Stimulated activated naive CD4-positive, alpha-beta T cell (primary cell): ENCODE data around the gene ADGB.

Experiments
- DNase-seq, 6 experiments: peaks; one replicate each; lab custom pipeline; 2025; lab: John Stamatoyannopoulos, UW

The ADGB gene

DNA sequence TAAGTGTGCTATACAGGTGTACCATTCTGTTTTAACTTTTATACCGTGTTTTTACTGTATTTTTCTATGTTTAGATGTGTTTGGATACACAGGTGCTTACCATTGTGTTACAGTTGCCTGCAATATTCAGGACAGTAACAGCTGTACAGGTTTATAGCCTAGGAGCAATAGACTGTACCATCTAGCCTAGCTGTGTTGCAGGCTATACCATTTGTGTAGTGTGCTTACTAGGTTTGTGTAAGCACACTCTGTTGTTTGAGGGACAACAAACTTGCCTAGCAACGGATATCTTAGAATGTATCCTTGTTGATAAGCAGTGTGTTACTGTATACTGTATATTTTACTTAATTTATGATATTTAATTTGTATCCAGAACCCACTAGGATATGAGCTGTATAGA is 35.2 kb downstream of the ADGB start:
- no peak for DNase-seq

DNA sequence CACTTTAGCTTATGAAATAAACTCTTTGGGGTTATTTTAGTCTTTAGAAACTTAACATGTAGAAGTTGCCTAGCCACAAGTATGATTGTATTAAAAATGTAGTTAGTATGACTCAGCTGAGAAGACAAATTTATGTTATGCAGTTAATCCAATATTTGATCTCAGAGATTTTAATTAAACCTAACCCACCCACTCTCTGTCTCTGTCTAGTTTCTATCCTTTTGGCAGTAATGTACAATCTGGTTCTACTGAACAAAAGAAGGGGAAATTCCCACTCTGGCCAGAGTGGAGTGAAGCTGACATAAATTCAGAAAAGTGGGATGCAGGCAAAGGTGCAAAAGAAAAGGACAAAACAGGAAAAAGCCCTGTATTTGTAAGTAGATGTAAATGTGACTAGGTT is 36.4 kb downstream of the ADGB start:
- no peak for DNase-seq

DNA sequence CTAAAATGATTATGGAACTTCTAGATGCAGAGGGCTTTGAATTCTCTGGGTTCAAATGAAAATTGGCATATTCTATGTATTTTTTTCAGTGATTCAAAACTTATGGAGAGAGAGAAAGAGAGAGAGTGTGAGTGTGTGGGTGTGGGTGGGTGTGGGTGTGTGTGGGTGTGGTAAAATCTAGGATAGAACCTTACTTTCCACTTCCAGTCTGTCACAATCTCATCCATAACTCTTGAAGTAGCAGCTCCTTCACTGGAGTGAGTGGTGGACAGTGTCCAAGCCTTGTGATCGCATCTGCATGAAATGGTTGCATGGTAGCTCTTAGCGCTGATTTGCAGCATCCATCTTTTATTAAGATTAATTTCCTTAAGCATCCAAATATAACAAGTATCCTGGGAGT is 37.7 kb downstream of the ADGB start:
- DNase-seq: no peak

DNA sequence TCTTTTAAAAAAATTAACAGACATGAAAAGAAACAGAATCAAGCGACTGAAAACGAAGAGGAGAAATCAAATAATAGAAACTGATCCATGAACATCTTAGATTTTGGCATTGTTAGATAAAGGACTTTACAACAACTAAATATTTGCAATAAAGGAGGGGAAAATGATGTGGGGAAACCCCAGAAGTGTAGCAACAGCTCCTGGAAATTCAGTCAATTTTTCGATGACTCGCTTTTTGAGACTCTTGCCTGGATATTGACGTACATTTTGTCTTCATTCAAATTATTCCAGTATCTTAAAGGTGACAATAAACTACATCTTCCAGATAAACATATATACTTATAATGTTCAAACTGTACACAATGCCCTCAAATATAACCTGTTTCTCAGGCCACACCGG is 44.1 kb downstream of the ADGB start:
- DNase-seq: no peak

DNA sequence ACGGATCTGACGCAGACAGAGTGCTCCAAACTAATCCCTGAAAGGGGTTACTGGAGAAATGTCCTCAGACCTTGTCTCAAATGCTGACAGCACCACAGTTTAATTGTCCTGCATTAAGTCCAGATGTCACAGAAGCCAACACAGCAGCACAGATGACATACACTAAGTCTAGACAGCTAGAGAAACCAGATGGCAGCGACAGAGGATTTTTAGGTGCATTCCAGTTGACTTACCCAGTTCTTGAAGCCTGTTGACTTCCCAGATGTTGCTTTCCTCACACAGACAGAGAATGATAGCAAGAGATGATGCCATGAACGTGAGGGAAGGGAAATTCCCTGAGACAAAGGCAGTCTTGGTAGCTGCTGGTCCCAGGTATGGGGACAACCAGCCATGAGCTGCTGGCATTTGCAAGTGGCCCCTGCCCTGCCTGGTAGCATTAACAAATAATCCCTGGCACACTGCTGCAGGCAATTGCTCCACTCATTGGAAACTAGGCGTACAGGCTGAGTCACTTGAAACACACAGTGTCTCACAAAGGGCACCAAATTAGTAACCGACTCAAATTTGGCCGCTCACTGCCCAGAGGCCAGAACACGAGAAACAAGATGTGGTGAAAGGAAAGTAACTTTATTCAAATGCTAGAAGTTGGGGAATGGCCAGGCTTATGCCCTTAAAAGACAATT is 52.2 kb downstream of the ADGB start:
- no peak for DNase-seq

DNA sequence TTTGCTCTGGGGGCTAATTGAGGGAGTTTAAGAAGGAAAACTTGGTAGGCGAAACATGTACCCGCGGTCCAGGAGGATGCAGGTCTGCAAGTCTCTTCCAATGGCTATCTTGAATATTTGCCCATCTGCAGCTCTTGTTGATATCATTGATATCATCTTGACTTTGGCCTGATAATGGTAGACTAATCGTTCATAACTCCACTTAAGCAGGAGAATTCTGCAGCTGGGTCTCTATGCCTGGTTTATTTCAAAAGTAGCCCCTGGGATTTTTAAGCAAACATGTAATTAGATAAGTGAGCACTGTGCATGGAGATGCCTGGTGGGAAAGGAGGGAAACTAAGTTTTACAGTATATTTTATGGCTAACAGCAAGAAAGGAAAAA is 52.7 kb downstream of the ADGB start:
- DNase-seq: no peak

DNA sequence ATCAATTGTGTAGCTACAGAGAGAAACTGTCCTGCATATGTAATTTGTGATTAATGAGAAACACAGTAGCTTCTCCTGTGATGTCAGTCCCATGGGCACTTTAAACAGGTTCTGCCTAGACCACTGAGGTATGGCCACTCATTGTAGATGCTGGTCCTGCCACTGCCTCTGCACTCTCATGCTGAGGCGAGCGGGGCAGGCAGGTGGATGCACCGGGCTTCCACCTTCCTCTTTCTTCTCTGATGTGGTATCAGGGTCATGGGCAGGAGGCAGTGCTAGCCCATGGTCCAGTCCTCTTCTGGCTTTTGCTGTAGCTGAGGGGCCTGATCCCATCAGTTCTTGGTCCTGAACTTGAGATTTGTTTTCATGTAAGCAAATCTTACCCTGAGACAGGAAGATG is 58.7 kb downstream of the ADGB start:
- no peak for DNase-seq

DNA sequence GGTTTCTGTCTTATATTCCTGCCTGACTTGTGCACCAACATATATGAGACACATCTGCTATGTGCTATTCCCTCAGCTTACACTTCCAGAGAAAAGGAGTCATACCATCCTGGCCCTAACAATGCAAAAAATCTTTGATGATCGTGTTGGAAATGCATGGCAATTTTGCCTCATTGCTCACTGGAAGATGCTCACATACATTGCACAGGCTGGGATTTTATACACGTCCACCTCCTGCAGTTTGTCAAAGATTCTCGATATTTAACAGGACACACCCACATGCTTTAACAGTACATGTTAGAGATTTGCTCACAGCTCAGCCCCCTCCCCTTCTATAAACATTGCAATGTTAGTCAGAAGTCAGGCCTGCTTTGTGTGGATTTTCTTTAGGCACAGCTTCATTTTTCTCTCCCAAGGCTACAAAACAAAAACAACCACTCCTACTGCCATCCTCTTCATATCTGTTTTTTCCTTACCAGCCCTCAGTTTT is 66.1 kb downstream of the ADGB start:
- no peak for DNase-seq

DNA sequence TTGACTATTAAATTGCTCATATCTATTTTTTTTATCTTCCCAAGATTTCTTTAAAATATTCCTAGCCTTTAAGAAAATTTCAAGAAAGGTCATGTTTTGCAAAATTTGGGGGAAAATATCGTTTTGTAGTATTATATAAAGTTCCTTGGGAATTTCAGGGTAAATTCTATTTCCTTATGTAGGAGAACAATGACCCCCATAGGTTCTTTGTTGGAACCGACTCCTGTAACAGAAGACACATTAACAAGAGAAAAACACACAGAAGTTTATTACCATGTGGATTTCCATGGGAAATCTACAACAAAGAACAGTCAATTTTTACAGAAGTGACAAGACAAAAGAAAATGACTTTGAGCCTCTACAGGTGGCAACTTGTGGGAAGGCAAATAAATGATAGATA is 68.1 kb downstream of the ADGB start:
- no peak for DNase-seq

DNA sequence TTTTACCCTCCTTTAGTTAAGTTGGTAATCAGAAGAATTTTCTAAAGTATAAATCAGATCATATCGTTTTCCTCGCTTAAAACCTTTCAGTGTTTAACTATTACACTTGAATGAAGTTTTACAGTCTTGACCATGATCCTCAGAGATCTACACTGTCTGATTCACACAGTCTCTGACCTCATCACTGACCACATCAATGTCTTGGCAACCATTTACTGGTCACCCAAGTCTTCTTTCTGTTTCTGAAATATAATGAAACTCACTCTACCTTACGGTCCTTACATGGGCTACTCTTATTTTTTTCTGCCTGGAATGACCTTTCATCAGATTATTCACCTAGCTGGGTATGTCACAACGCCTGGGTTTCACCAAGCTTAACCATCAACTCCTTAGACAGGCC is 71.4 kb downstream of the ADGB start:
- no peak for DNase-seq

DNA sequence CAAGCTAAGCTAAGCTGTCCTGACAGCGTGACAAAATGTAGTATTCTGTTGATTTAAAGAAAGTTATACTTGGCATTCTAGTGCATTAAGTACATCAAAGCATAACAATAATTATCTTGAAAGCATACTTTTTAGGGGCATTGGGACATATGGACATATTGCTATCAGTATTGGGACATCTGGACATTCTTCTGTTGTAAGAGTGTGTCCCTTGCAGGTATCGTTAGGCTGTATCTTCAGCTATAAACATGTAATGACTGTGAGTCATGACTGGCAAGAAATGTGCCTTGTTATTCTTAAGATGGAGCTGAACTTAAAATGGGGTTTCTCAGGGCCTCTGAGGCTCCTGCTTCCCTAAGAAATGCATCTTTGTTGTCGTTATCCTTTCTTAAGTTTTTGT is 74.3 kb downstream of the ADGB start:
- no peak for DNase-seq

DNA sequence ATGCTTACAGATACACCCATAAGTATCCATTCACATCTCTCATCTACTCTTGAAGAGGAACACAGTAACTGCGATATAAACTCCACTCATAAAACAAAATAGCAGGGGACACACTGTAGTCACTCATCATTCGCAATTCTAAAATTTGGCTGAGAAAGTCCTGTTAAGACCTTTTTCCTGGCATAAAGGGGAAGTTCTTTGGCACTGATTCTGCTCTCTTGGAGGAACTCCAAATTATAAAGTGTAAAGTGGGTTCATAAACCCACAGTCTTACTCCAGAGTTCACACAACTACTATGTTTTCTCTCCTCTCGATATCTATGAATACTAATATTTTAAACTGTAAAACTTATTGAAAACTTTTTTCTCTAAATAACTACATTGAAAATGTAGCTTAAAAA is 80.6 kb downstream of the ADGB start:
- no peak for DNase-seq

DNA sequence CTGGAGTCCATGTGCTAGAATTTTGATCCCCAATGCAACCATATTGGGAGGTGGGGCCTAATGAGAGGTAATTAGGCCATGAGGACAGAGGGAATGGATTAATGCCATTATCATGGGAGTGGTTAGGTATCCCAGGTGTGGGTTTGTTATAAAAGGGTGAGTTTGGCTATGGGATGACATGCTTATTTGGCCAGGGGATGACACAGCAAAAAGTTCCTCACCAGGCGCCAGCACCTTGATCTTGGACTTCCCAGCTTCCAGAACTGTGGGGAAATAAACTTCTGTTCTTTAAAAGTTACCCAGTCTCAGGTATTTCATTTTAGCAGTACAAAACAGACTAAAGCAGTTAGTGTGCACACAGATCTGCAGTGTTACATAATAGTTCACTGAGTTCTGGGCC is 84.1 kb downstream of the ADGB start:
- no peak for DNase-seq

DNA sequence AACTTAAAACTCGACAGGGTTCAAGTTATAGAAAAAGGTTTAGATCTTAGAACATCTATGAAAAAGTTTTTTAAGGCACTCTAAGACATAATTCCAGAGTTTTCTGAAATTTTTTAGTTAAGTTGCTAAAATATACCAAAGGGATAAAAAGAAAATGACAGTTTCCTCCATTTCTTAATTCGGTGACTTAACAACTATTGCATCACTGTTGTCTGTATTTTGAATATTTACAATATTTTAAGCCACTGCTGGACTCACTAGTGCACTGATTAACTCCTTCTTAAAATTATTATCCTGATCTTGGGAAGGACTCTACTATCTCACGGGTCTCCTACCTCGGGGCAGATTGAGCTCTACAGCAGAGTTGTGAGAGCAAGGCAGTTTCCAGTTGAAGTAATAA is 91.0 kb downstream of the ADGB start:
- no peak for DNase-seq

DNA sequence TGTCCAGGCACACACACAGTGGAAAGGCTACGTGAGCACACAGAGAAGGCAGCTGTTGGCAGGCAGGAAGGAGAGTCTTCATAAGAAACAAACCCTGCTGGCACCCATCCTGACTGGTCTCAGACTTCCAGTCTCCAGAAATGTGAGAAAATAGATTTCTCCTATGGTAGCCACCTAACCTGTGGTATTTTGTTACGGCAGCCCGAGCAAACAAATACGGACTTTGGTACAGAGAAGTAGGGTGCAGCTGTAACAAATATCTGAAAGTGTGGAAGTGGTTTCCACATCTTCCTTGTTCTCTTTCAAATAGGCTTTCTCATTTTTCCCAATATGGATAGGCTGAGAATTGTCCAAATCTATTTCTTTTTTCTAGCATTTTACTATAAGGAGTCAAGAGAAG is 94.6 kb downstream of the ADGB start:
- DNase-seq: no peak

DNA sequence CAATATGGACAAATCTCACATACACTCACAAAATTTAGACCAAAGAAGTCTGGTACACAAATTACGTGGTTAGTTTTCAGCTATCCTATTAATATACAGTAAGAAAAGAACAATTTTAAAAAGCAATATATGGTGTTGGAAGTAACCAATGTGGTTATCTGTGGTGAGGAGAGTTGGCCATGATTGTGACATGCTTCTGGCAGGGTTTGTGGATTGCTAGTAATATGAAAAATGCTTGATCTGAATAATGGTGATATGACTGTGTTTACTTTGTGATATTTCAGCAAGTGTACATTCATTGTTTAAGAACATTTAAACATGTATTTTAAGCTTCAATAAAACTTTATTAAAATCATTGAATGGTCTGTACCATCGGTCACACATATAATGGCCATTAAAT is 99.1 kb downstream of the ADGB start:
- DNase-seq: no peak

DNA sequence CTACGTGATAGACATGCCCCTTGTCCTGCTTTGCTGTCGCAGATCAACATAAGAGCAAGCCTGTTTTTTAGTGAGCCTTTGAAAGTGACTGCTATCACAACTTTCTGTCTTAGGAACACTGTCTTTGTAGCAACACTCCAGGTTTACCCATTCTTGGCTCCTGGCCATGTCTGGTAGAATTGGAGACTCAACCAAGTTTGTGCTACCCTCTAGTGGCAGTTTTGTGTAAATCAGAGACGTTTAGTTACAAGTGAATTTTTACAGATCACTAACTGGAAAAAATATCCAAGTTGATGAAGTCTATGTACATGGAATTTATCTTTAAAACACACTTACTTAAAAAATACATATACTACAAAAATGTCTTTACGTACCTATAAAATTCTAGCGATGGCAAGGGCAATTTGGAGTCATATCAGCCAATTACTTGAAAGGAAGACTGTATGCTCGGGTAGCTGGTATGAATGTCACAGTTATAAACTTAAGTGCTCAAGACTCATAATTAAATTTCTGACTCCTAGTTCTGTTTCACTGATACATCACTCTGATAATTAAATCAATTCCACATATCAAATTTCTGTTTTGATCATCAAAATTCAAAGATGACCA is 101.4 kb downstream of the ADGB start:
- DNase-seq: peak in 5 of 6 experiments; percentile 3 to 55 (median 19)

DNA sequence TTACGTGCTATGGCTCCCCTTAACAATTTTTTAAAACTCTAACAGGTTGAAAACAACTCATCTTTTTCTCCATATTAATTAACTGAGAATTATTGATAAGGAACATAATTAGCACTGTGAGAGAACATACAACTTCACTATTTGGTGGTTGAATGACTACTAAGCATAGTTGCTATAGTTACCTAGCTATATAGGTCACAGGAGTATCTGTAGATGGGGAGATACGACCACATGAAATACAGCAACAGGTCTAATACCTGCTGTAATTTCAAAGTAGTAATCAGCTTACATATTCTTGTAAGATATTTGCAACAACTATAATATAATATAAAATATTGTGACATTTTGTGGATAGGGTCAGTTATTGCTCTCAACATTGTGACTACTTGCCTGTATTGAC is 102.9 kb downstream of the ADGB start:
- DNase-seq: no peak

DNA sequence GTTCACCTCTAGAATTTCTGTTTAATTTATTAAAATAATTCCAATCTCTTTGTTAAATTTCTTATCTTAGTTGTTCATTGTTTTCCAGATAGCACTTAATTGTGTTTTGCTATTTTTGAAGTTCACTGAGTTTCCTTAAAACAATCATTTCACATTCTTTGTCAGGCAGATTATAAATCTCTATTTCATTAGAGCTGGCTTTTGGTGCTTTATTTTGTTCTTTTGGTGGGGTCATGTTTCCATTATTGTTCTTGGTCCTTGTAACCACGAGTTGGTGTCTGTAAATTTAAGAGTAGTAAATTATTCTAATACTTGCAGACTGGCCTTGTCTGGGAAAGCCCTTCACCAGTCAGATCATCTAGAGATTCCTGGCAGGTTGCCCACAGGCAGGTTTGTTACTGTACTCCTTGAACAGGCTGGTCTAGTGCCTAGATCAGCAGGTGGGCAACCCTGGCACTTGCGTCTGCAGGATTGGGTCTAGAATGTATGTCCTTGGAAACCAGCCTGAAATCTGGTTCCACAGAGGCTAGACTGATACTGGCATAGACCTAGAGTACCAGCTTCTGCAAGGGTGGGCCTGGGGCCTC is 110.4 kb downstream of the ADGB start:
- DNase-seq: no peak

DNA sequence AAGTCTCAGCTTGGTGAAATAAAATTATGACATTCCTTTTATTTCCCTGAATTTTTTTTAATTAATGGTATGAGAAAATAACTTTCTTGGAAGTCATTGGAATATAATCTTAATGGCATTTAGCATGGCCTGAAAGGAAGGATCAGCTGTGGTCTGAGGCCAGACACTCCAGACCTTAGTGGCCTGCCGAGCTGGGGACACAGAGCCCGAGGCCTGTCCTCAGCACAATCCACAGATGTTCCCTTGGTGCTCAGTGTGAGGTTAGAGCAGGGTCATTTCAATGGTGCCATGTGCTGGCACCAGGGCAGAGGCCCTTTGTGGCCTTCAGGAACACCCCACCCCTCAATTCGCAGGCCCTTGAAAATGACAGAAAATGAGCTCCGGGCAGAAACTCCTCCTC is 120.6 kb downstream of the ADGB start:
- DNase-seq: no peak

DNA sequence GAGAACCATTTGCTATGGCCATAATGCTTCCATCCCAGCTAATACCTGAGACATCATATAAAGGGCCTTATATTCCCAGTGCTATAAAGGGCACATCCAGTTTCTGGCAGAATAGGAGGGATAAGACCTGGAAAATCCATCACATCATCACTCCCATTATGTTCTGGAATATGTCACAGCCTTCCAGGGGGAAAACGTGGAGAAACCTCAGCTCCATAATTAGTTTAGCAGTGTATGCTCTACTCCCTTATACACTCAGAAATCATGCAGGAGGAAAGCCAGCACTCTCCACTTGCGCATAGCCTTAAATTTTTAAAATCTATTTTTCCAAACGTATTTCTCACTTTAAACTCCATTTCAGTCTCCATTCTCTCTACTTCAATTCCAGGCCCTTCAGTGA is 140.9 kb downstream of the ADGB start:
- no peak for DNase-seq

DNA sequence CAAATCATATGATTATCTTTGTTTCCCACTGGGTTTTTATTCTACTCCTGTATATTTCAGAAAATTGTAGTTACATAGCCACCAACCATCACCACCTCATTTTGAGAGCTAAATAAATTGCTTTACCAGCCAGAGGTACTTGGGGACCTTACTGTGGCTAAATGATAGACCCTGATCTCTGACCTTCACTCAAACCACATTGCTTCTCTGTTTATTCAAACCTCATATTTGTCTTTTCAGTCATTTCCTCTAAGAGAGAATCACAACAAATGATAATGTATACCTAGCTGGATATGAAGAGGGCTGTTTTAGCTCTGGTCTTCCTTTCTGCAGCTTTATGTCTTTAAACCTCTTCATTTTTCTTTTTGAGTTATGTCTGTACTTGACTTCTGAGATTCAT is 142.8 kb downstream of the ADGB start:
- DNase-seq: no peak

DNA sequence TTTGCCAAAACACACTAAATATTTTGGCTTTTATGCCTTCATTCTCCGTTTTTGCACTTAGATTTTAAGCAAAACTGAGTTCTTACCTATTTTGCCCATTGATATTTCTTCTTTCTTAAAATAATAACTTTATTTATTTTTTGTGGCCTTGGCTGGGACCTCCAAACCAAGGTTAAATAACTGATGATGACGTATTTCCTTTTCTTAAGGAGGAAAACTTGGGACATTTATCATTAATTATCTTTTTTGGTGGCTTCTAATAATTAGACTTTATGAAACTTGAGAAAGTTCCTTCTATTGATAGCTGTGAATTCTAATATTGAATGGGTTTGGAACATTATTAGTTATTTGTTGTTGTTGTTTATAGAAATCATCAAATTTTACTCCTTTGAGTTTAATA is 154.5 kb downstream of the ADGB start:
- no peak for DNase-seq

DNA sequence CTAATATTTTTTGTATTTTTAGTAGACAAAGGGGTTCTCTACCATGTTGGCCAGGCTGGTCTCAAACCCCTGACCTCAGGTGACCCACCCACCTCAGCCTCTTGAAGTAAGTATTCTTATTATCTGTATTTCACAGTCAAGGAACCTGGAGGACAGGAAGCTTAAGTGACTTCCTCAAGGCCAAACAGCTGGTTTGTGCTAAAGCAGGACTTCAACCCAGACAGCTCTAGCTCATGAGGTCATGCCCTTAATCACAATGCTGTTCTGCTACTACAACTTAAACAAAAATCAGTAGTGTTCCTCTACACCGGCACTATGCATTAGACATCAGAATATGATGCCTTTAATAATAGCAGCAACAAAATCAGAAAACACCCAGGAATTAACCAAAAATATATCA is 168.9 kb downstream of the ADGB start:
- DNase-seq: no peak
